ENCODE data around the gene FBXL17. TPM values are rescaled to one million over a fixed set of nuclear protein-coding genes. Genes with fewer than 3 reads are reported as not detected.

Gene FBXL17
- total RNA-seq, 1 donor from 2014 or later, result 49.4 TPM

GRCh38 chr5:108212775-108213346 lies 169.0 kb downstream of the FBXL17 start:
- DNase-seq, result no peak
- no peak for TF ChIP-seq CTCF (IDR thresholded peaks at IDR 0.05; ENCODE audit: borderline replicate concordance)
- no peak overlapping the region for H3K27ac ChIP-seq (replicated peaks)
- no peaks in the 10 kb centered on the region for H3K27me3 ChIP-seq (ENCODE audit: low read depth)
- peaks cover 8% of the 10 kb centered on the region for H3K9me3 ChIP-seq (replicated peaks)
- peaks cover 8% of the 10 kb centered on the region for H3K36me3 ChIP-seq
- no peaks in the 10 kb centered on the region for H3K4me1 ChIP-seq
- H3K4me3 ChIP-seq, result no peak overlapping the region
- intact Hi-C loops (cut with micrococcal nuclease), result no loop called here

GRCh38 chr5:108206707-108207106 lies 175.2 kb downstream of the FBXL17 start:
- TF ChIP-seq CTCF (IDR thresholded peaks at IDR 0.05; ENCODE audit: borderline replicate concordance), result no peak
- intact Hi-C loops (cut with micrococcal nuclease), result no loop called here
- no peaks in the 10 kb centered on the region for H3K36me3 ChIP-seq
- no peaks in the 10 kb centered on the region for H3K4me1 ChIP-seq
- no peak overlapping the region for H3K27ac ChIP-seq (replicated peaks)
- H3K27me3 ChIP-seq (ENCODE audit: low read depth), result no peaks in the 10 kb centered on the region
- no peak overlapping the region for H3K4me3 ChIP-seq
- H3K9me3 ChIP-seq (replicated peaks), result no peaks in the 10 kb centered on the region
- no peak for DNase-seq

GRCh38 chr5:108201721-108202120 lies 180.2 kb downstream of the FBXL17 start:
- no peak for TF ChIP-seq CTCF (IDR thresholded peaks at IDR 0.05; ENCODE audit: borderline replicate concordance)
- no peaks in the 10 kb centered on the region for H3K36me3 ChIP-seq
- no peak overlapping the region for H3K27ac ChIP-seq (replicated peaks)
- H3K4me1 ChIP-seq, result peaks cover 7% of the 10 kb centered on the region
- intact Hi-C loops (cut with micrococcal nuclease), result no loop called here
- H3K27me3 ChIP-seq (ENCODE audit: low read depth), result no peaks in the 10 kb centered on the region
- no peaks in the 10 kb centered on the region for H3K9me3 ChIP-seq (replicated peaks)
- H3K4me3 ChIP-seq, result no peak overlapping the region
- no peak for DNase-seq

- no peaks in the 10 kb centered on the region for H3K9me3 ChIP-seq (replicated peaks)
- H3K4me3 ChIP-seq, result no peak overlapping the region
- no peaks in the 10 kb centered on the region for H3K36me3 ChIP-seq
- H3K27me3 ChIP-seq (ENCODE audit: low read depth), result no peaks in the 10 kb centered on the region
- intact Hi-C loops (cut with micrococcal nuclease), result no loop called here
- H3K4me1 ChIP-seq, result peaks cover 7% of the 10 kb centered on the region
- no peak for DNase-seq
- no peak for TF ChIP-seq CTCF (IDR thresholded peaks at IDR 0.05; ENCODE audit: borderline replicate concordance)
- no peak overlapping the region for H3K27ac ChIP-seq (replicated peaks)
These were observed 185.6 kb downstream of the FBXL17 start for GRCh38 chr5:108196276-108196675.

GRCh38 chr5:108193021-108193795 lies 188.7 kb downstream of the FBXL17 start:
- TF ChIP-seq CTCF (IDR thresholded peaks at IDR 0.05; ENCODE audit: borderline replicate concordance), result no peak

More at GRCh38 chr5:108193021-108193795, 188.7 kb downstream of the FBXL17 start:
- DNase-seq, result no peak
- no peaks in the 10 kb centered on the region for H3K36me3 ChIP-seq
- H3K27ac ChIP-seq (replicated peaks), result no peak overlapping the region
- peaks cover 3% of the 10 kb centered on the region for H3K4me1 ChIP-seq
- H3K4me3 ChIP-seq, result no peak overlapping the region
- no peaks in the 10 kb centered on the region for H3K27me3 ChIP-seq (ENCODE audit: low read depth)
- no peaks in the 10 kb centered on the region for H3K9me3 ChIP-seq (replicated peaks)
- intact Hi-C loops (cut with micrococcal nuclease), result no loop called here

Measured in left ventricle myocardium inferior (tissue), 1 donor.